PC-3 (cell line): ENCODE results near the gene SLC26A1. TPM values are rescaled to one million over a fixed set of nuclear protein-coding genes. Genes with fewer than 3 reads are reported as not detected.

Source experiments
- ATAC-seq: fragments of 200-7000 bp; cut with Tn5 transposase; 2 replicates; pipeline ENCODE4 v1.9.1; 2020; ENCODE audit warnings: mild to moderate bottlenecking, moderate library complexity
- BruUV-seq: library from RNA; stranded (reverse); fragments of 400-500 nt; replicated peaks from 2 replicates; lab custom pipeline; 2021; lab: Mats Ljungman, UMichigan
- CTCF ChIA-PET: fragments of 300-600 bp; sonication (Branson Sonifier 250); formaldehyde crosslinking; loops from one replicate; lab custom pipeline; 2022; ENCODE audit warnings: antibody characterized with exemption; lab: Charles Lee
- POLR2A ChIA-PET: fragments of 300-600 bp; sonication (Branson Sonifier 250); formaldehyde crosslinking; loops from one replicate; lab custom pipeline; 2022; ENCODE audit warnings: antibody characterized with exemption; ENCODE audit not compliant: unreplicated experiment; lab: Charles Lee
- DNase-seq: peaks from one replicate; pipeline ENCODE4 v3.0.0-alpha.2; 2015
- H2AFZ ChIP-seq: fragments of 300-600 bp; sonication (generic); 2 replicates; pipeline ENCODE4 v1.6.0; 2016; ENCODE audit warnings: antibody characterized with exemption, low read length
- H3F3A ChIP-seq: fragments of 300-600 bp; sonication (generic); one replicate; pipeline ENCODE4 v1.6.0; 2017; ENCODE audit warnings: antibody characterized with exemption, low read length, control low read depth, mild to moderate bottlenecking; ENCODE audit not compliant: unreplicated experiment
- H3K27ac ChIP-seq: fragments of 300-600 bp; sonication (generic); 2 replicates; pipeline ENCODE4 v1.5.1; 2016; ENCODE audit warnings: mild to moderate bottlenecking, low read length
- H3K27me3 ChIP-seq: fragments of 300-600 bp; sonication (generic); 2 replicates; pipeline ENCODE4 v1.6.1; 2016; ENCODE audit warnings: low read length, mixed read lengths
- H3K36me3 ChIP-seq: fragments of 300-600 bp; sonication (generic); 2 replicates; pipeline ENCODE4 v1.6.1; 2016; ENCODE audit warnings: low read depth, mixed run types, low read length, mixed read lengths
- H3K4me1 ChIP-seq: fragments of 300-600 bp; sonication (generic); 2 replicates; pipeline ENCODE4 v1.5.1; 2016; ENCODE audit warnings: low read length; ENCODE audit not compliant: insufficient read depth
- H3K4me2 ChIP-seq: fragments of 300-600 bp; sonication (generic); 2 replicates; pipeline ENCODE4 v1.6.0; 2016; ENCODE audit warnings: low read length
- H3K4me3 ChIP-seq: fragments of 300-600 bp; sonication (generic); 2 replicates; pipeline ENCODE4 v1.5.1; 2016; ENCODE audit warnings: mild to moderate bottlenecking, low read length, mixed read lengths
- H3K79me2 ChIP-seq: fragments of 300-600 bp; sonication (generic); 2 replicates; pipeline ENCODE4 v1.6.1; 2017; ENCODE audit warnings: low read length, mixed read lengths
- H3K9ac ChIP-seq: fragments of 300-600 bp; sonication (generic); 2 replicates; pipeline ENCODE4 v1.6.0; 2016; ENCODE audit warnings: mild to moderate bottlenecking, low read length
- H3K9me2 ChIP-seq: fragments of 300-600 bp; sonication (generic); replicated peaks from 2 replicates; pipeline ENCODE4 v1.6.1; 2016; ENCODE audit warnings: mixed run types, low read length, mixed read lengths
- H3K9me3 ChIP-seq: fragments of 300-600 bp; sonication (generic); 2 replicates; pipeline ENCODE4 v1.6.1; 2016; ENCODE audit warnings: low read length, mixed read lengths
- H4K20me1 ChIP-seq: fragments of 300-600 bp; sonication (generic); 2 replicates; pipeline ENCODE4 v1.6.1; 2016; ENCODE audit warnings: low read length, mixed read lengths
- CTCF ChIP-seq: fragments of 300-600 bp; sonication (generic); conservative IDR thresholded peaks from 2 replicates; pipeline ENCODE4 v1.5.1; 2017; ENCODE audit warnings: antibody characterized with exemption, low read depth, mild to moderate bottlenecking, low read length
- EZH2 ChIP-seq: fragments of 300-600 bp; sonication (generic); IDR thresholded peaks from one replicate; pipeline ENCODE4 v1.6.1; 2017; ENCODE audit warnings: antibody characterized with exemption, mild to moderate bottlenecking, low read length; ENCODE audit not compliant: unreplicated experiment
- EZH2phosphoT487 ChIP-seq: fragments of 300-600 bp; sonication (generic); IDR thresholded peaks from 2 replicates; pipeline ENCODE4 v1.6.1; 2018; ENCODE audit warnings: mild to moderate bottlenecking, antibody characterized with exemption, low read length, borderline replicate concordance
- intact Hi-C: fragments of 100-400 bp; cut with micrococcal nuclease; formaldehyde crosslinking; loops from 2 replicates; pipeline ENCODE4 v1.9.0; 2023
- total RNA-seq: library from RNA; depleted of rRNA; stranded (reverse); fragments of >200 nt; gene quantifications from 2 replicates; pipeline ENCODE4 v1.2.3, GENCODE V29; 2014

SLC26A1 gene
- total RNA-seq, 1 experiment from 2014 or later, result not detected

- POLR2A ChIA-PET, result no interaction called here
Observed at GRCh38 chr4:957231-957580, 36.0 kb downstream of the SLC26A1 start.

GRCh38 chr4:956531-957230, 36.5 kb downstream of the SLC26A1 start:
- no peak overlapping the region for H3K9ac ChIP-seq
- intact Hi-C loops, result no loop called here
- ATAC-seq, result no peak

More at GRCh38 chr4:957231-957580, 36.0 kb downstream of the SLC26A1 start:
- Histone ChIP-seq H3K4me2 (no peak overlapping the region), H3K4me1 (no peaks in the 10 kb centered on the region), H3K27ac (no peak overlapping the region), H3K4me3 (no peak overlapping the region), H3K36me3 (no peaks in the 10 kb centered on the region), H3K9me3 (no peaks in the 10 kb centered on the region), H4K20me1 (no peaks in the 10 kb centered on the region), H3K9me2 (no peaks in the 10 kb centered on the region), H2AFZ (no peak overlapping the region), H3K27me3 (no peaks in the 10 kb centered on the region), H3F3A (no peaks in the 10 kb centered on the region), H3K9ac (no peak overlapping the region), H3K79me2 (no peaks in the 10 kb centered on the region)
- no TSS peak for BruUV-seq
- intact Hi-C loops, result no loop called here
- no peak for TF ChIP-seq EZH2
- TF ChIP-seq CTCF, result no peak
- no peak for TF ChIP-seq EZH2phosphoT487
- no peak for ATAC-seq
- DNase-seq, result no peak
- CTCF ChIA-PET, result no interaction called here

More at GRCh38 chr4:956531-957230, 36.5 kb downstream of the SLC26A1 start:
- Histone ChIP-seq H3K27me3 (no peaks in the 10 kb centered on the region), H3K79me2 (no peaks in the 10 kb centered on the region), H3K27ac (no peak overlapping the region), H3K9me3 (no peaks in the 10 kb centered on the region), H3K4me1 (no peaks in the 10 kb centered on the region), H3K36me3 (no peaks in the 10 kb centered on the region), H3F3A (no peaks in the 10 kb centered on the region), H4K20me1 (no peaks in the 10 kb centered on the region), H3K4me3 (no peak overlapping the region), H3K9me2 (no peaks in the 10 kb centered on the region), H3K4me2 (no peak overlapping the region), H2AFZ (no peak overlapping the region)
- CTCF ChIA-PET, result no interaction called here
- TF ChIP-seq CTCF (no peak), EZH2 (no peak), EZH2phosphoT487 (no peak)
- POLR2A ChIA-PET, result no interaction called here
- no TSS peak for BruUV-seq
- DNase-seq, result no peak
